Esophagus squamous epithelium (tissue), 4 donors: ENCODE data around the gene SPTLC2.

Source experiments
- CTCF ChIP-seq, 6 experiments: fragments of 450-650 bp in 4 of 6; fragments of 200-600 bp in 2 of 6; sonication (generic) in 2 of 6; IDR thresholded peaks; one replicate each; pipeline ENCODE4 v1.5.1; 2016 to 2019; ENCODE audit warnings: antibody characterized with exemption in 6 of 6, mild to moderate bottlenecking in 4 of 6, moderate library complexity in 4 of 6
- POLR2A ChIP-seq, 4 donors: fragments of 450-650 bp; IDR thresholded peaks; one replicate each; pipeline ENCODE4 v1.6.1; 2017; ENCODE audit warnings: antibody characterized with exemption in 4 of 4, mild to moderate bottlenecking in 4 of 4, moderate library complexity in 3 of 4

- TF ChIP-seq CTCF (IDR thresholded peaks at IDR 0.05) (no peak), POLR2A (IDR thresholded peaks at IDR 0.05) (no peak)
Measured at GRCh38 chr14:77583657-77584056, 32.8 kb downstream of the SPTLC2 start.
